Measurements from ENCODE around the gene HSD17B7. TPM values are rescaled to one million over a fixed set of nuclear protein-coding genes. Genes with fewer than 3 reads are reported as not detected.
"Not testable (repeated sequence)": the region's sequence is repeated elsewhere in the genome, so short reads cannot be mapped to it uniquely, and the experiment has no call there.

The HSD17B7 gene
- total RNA-seq, 1 donor from 2014 or later = 15.4 TPM

DNA sequence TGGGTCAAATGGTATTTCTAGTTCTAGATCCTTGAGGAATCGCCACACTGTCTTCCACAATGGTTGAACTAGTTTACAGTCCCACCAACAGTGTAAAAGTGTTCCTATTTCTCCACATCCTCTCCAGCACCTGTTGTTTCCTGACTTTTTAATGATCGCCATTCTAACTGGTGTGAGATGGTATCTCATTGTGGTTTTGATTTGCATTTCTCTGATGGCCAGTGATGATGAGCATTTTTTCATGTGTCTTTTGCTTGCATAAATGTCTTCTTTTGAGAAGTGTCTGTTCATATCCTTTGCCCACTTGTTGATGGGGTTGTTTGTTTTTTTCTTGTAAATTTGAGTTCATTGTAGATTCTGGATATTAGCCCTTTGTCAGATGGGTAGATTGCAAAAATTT, 17.0 kb downstream of the HSD17B7 start:
- not testable (repeated sequence) for DNase-seq (ENCODE audit: extremely low read depth, low read depth, low spot score)

DNA sequence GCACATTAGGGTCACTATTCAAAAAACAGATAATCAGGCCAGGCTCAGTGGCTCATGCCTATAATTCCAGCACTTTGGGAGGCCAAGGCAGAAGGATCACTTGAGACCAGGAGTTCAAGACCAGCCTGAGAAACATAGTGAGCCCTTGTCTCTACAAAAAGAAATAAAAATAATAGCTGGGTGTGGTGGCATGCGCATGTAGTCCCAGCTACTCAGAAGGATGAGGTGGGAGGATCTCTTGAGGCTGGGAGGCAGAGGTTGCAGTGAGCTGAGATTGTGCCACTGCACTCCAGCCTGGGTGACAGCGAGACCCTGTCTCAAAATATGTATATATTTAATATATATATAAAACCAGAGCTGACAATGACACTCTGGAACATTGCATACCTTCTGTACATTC, 21.9 kb downstream of the HSD17B7 start:
- not testable (repeated sequence) for DNase-seq (ENCODE audit: extremely low read depth, low read depth, low spot score)

GRCh38 chr1:162818136-162818535, 27.6 kb downstream of the HSD17B7 start:
- not testable (repeated sequence) for DNase-seq (ENCODE audit: extremely low read depth, low read depth, low spot score)

DNA sequence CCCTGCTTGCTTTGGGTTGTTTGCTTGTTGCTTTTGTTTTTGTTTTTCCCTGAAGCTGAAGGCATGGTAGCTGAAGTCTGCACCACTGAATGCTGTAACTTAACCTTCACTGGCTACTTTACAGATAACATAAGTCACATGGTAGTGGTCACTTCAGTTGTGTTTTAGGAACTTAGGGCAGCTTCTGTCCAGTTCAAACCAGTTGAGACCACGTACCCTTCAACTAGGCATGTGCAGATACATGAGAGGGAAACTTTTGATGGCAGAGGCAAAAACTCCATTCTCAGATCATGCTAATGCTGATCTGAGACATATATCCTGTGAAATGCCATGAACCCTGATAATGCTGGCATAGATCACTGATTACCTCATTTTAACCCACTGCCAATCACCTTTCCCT, 28.2 kb downstream of the HSD17B7 start:
- DNase-seq (ENCODE audit: extremely low read depth, low read depth, low spot score) = not testable (repeated sequence)

DNA sequence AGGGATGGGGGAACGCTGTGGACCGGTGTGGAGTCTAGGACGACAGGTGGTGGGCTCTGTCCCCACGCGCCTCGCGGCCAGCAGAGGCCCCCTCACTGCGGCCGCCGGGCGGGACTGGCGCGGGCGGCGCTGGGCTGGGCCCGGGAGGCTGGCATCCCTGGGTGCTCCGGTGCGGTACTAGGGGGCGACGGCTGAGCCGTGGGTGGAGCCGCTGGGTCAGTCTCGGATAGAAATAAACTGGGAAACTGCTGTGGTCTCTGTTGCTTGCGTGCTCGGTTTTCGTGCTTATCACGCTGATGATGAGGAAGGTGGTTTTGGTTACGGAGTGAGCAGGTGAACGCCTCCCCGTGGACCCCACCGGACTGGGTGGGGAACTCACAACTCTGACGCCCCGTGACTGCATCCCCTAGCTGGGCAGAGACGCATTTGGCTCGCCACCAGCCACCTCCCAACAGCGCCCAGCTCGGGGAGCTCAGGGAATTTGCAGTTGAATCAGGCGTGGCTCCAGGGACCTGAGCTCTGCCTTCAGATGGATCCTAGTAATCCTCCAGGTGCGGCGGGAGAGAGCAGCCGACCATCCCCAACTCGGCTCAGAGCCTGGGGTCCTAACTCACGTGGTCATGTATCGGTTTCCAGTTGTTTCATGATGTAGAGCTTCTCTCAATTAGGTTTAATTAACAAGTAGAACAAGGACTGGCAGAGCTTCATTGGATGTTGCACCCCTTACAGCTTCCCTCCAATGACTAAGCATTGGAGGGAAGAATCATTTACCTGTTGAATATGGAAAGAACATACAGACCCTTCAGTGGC, 32.1 kb downstream of the HSD17B7 start:
- DNase-seq (ENCODE audit: extremely low read depth, low read depth, low spot score) = no peak

DNA sequence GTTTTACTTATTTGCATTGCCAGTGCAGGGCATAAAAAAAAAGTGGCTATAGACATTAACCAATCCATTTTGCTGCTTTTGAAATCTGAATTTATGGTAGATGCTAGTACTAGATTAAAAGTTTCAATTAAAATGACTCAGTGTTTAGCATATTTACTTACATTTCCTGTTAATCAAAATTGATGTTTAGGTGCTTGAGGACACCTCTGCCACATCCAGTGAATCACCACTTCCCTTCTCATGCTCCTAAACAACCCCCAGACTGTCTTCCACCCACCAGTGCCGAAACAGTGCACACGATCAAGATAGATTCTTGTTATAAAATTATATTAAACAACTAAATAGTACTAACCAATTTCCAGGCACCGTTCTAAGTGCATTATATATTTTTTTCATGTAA, 32.7 kb downstream of the HSD17B7 start:
- DNase-seq (ENCODE audit: extremely low read depth, low read depth, low spot score) = no peak

DNA sequence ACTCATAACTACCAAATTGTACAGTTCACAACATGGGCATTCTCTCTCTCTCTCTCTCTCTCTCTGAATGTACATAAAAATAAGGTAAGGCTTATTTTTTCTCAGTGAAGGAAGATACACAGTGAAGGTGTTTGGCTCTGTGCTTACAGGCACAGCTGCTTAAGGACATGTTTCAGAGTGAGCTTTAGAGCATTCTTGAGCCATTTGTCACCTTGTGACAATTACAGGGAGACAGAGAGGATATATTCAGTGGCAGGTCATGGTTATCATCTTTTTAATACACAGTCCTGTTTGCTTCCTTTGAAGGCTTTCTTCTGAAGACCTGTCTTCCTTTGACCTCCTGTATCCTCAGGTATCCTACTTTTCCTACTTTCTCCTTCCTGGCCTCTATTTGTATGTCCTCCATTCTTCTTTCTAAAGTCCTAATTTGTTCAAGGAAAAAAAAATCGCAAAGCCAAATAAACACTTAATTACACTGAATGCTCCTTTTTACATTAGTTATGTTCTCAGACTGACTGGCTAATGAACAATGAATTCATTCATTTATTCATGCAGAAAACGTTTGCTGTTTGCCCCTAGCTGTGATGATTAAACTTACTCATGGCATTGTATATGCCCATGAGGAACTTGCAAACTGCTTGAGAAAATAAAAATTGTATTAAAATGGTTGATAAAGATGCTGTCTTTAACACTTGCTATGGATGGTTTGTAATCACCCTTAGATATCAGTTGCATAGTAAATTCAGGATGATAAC, 33.4 kb downstream of the HSD17B7 start:
- no peak for DNase-seq (ENCODE audit: extremely low read depth, low read depth, low spot score)

GRCh38 chr1:162829268-162829667, 38.8 kb downstream of the HSD17B7 start:
- no peak for DNase-seq (ENCODE audit: extremely low read depth, low read depth, low spot score)

DNA sequence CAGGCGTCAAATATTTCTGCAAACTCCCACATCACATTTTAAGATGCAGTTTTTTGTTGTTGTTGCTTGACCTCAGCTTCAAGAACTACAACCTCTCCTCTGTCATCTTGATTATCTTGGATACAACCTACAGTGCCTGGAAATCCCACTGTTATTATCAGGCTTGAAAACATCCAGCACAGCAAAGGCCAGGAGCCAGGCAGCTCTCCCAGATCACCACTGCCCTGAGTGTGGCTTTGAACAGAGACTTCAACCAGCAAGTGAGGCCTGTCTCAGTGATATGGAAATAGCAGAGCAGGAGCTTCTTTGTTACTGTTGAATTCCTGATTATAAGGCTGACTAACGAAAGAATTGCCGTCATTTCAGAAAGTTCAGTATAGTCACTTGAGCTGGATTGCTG, 42.0 kb downstream of the HSD17B7 start:
- DNase-seq (ENCODE audit: extremely low read depth, low read depth, low spot score) = no peak

DNA sequence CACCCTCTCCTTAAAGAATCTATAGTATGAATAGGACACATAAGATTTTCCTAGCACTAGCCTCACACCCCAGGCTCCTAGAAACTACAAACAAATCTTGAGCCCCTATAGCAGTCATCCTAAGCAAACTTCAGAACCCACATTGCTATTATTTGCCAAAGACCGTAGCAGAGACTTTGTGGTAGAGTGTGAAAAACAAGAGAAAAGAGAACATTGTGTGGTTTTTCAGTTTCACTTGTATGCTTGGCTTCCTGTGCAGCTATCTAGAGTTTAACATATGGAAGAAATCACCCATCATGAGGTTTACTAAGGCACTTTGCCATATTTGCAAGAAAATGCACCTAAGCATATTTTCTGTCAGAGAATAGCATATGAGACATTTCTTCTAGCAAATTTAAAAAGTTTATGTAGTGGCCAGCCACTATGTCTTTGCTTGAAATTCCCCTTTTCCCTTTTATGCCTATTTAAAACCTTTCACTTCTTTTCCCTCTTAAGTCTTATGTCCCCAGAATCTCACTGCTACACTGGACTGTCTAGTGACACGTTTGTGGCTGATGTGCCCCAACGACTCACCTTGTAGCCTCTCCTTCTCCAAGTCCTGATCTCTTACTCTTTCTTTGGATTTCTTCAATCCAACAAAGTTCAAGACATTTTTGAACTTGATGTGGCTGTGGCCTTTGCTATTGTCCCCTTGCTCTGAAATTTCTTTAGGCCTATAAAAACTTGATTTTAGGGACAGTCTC, 44.8 kb downstream of the HSD17B7 start:
- DNase-seq (ENCODE audit: extremely low read depth, low read depth, low spot score) = no peak

DNA sequence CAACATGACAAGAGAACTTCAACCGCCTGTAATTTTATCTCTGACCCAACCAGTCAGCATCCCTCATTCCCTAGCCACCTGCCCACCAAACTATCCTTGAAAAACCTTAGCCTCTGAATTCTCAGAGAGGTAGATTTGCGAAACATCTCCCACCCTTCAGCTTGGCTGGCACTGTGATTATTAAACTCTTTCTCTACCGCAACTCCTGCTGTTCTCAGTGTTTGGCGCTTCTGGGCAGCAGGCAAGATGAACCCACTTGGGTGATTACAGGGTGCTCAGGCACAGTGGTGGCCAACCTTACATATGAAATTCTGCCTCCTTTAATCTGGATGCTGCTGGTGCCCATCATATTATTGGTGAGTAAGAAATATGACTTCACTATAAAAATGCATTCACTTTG, 48.4 kb downstream of the HSD17B7 start:
- DNase-seq (ENCODE audit: extremely low read depth, low read depth, low spot score) = no peak

DNA sequence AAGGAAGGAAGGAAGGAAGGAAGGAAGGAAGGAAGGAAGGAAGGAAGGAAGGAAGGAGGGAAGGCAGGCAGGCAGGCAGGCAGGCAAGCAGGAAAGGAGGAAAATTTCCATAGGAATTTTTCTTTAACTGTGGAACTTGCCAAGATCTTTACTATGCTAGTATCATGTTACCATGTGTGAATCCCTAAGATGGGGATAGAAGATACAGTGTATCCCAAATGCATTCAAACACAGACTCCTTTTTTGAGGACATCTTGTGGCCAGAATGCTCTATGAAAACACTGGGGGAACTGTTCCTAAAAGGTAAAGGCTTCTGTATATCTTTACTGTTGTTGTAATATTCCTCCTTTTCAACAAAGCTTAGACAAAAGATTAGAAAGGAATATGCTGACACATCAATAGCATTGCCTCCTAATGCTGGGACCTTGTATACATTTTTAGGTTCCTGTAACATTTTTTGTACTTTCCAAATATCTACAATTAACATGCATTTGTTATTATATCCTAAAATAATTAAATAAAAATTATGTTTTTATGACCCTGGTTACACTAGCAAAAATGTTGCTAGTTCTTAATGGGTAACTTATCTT, 49.8 kb downstream of the HSD17B7 start:
- no peak for DNase-seq (ENCODE audit: extremely low read depth, low read depth, low spot score)

- no peak for DNase-seq (ENCODE audit: extremely low read depth, low read depth, low spot score)
Observed at GRCh38 chr1:162844153-162844552, 53.7 kb downstream of the HSD17B7 start.

- no peak for DNase-seq (ENCODE audit: extremely low read depth, low read depth, low spot score)
Observed at GRCh38 chr1:162846256-162847212, 56.0 kb downstream of the HSD17B7 start.

DNA sequence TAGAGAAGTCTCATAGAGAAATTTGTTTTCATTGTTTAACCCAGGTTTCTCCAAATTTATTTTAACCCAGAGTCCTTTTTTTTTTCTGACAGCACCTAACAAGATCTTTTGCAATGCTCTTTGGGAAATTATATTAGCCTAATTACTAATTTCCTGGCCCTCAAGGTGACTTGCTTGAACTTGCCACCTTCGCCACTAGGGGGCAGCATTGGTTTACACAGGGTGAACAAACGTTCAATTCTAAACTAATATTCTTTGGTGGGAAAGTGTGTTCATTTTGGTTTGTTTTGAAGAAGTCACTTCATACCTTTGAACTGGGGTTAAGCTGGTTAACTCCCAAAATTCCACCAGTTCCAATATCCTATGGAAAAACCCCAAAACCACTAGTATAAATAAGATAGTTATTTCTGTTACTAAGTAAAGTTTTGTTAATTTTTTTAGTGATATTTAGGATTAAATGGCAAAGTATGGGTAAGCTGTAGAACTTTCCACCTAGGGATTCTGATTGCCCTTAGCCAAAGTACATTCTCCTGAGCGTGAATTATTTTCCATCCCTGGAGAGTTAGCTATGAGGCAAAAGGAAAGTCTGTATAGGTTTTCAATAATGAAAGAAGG, 57.4 kb downstream of the HSD17B7 start:
- peak; percentile 68 for DNase-seq (ENCODE audit: extremely low read depth, low read depth, low spot score)

- no peak for DNase-seq (ENCODE audit: extremely low read depth, low read depth, low spot score)
Observed at GRCh38 chr1:162849711-162850110, 59.2 kb downstream of the HSD17B7 start.

GRCh38 chr1:162851341-162851740, 60.8 kb downstream of the HSD17B7 start:
- no peak for DNase-seq (ENCODE audit: extremely low read depth, low read depth, low spot score)

- DNase-seq (ENCODE audit: extremely low read depth, low read depth, low spot score) = peak; percentile 77
Observed at GRCh38 chr1:162854245-162854882, 63.9 kb downstream of the HSD17B7 start.

Data from glomerular endothelial cell (primary cell).